ENCODE measurements around the gene DCUN1D5. TPM values are rescaled to one million over a fixed set of nuclear protein-coding genes. Genes with fewer than 3 reads are reported as not detected.

The DCUN1D5 gene
- total RNA-seq, 5 donors from 2014 or later (not counting 1 experiment from before 2014, with no cell fraction given), result 13.1 to 19.2 (median 15.6) TPM

- WGBS (ENCODE audit: insufficient coverage), result no CpG with 5 or more reads among the region's 1 CpG
- CTCF ChIA-PET, result no interaction called here
These were observed 75.9 kb downstream of the DCUN1D5 start for GRCh38 chr11:103016031-103016430.

GRCh38 chr11:103013421-103013820, 78.5 kb downstream of the DCUN1D5 start:
- ATAC-seq (replicated peaks in 1 of 4), result no peak
- Mint-ChIP-seq H3K4me3 (no peak overlapping the region), H3K4me1 (no peaks in the 10 kb centered on the region), H3K36me3 (no peaks in the 10 kb centered on the region), H3K27me3 (peaks cover 7 to 9% of the 10 kb centered on the region in 2 donors), H3K9me3 (peaks cover 10 to 11% (median 11%) of the 10 kb centered on the region in 3 donors), H3K27ac (no peak overlapping the region)
- ChIA-PET CTCF (no interaction called here), POLR2A (no interaction called here)
- Histone ChIP-seq H3K4me1 (ENCODE audit: control insufficient read depth in 1 of 2, extremely low read depth in 1 of 2, insufficient read depth in 2 of 2, low read length in 2 of 2) (no peaks in the 10 kb centered on the region), H3K27ac (ENCODE audit: low read length) (no peak overlapping the region), H3K27me3 (replicated peaks in 1 of 2; ENCODE audit: control insufficient read depth in 2 of 2, extremely low read depth in 1 of 2, insufficient read depth in 2 of 2, low read length in 1 of 2) (peaks cover 0 to 6% of the 10 kb centered on the region in 2 experiments), H3K9me3 (no peaks in the 10 kb centered on the region), H3K4me3 (ENCODE audit: control insufficient read depth in 1 of 2, extremely low read depth in 1 of 2, low read length in 1 of 2) (no peak overlapping the region), H3K36me3 (ENCODE audit: control insufficient read depth in 2 of 2, extremely low read depth in 1 of 2, insufficient read depth in 1 of 2, low read length in 1 of 2) (no peaks in the 10 kb centered on the region)
- DNase-seq, result no peak
- WGBS (ENCODE audit: insufficient coverage), result 100% methylated on average over 1 of the region's 1 CpG

More at GRCh38 chr11:103016031-103016430, 75.9 kb downstream of the DCUN1D5 start:
- H3K9me3 Mint-ChIP-seq, result peaks cover 0 to 3% (median 0%) of the 10 kb centered on the region in 3 donors
- POLR2A ChIA-PET, result no interaction called here
- H3K27me3 ChIP-seq (replicated peaks in 1 of 2; ENCODE audit: control insufficient read depth in 2 of 2, extremely low read depth in 1 of 2, insufficient read depth in 2 of 2, low read length in 1 of 2), result no peaks in the 10 kb centered on the region
- peaks cover 9% of the 10 kb centered on the region in 2 donors for H3K27me3 Mint-ChIP-seq
- no peak for DNase-seq
- no peak for ATAC-seq (replicated peaks in 1 of 4)
- no peaks in the 10 kb centered on the region for H3K36me3 ChIP-seq (ENCODE audit: control insufficient read depth in 2 of 2, extremely low read depth in 1 of 2, insufficient read depth in 1 of 2, low read length in 1 of 2)
- H3K4me1 ChIP-seq (ENCODE audit: control insufficient read depth in 1 of 2, extremely low read depth in 1 of 2, insufficient read depth in 2 of 2, low read length in 2 of 2), result no peaks in the 10 kb centered on the region
- no peaks in the 10 kb centered on the region for H3K36me3 Mint-ChIP-seq
- H3K27ac ChIP-seq (ENCODE audit: low read length), result no peak overlapping the region
- no peaks in the 10 kb centered on the region for H3K4me1 Mint-ChIP-seq
- no peak overlapping the region for H3K4me3 Mint-ChIP-seq
- H3K9me3 ChIP-seq, result no peaks in the 10 kb centered on the region
- no peak overlapping the region for H3K4me3 ChIP-seq (ENCODE audit: control insufficient read depth in 1 of 2, extremely low read depth in 1 of 2, low read length in 1 of 2)
- no peak overlapping the region for H3K27ac Mint-ChIP-seq

Other genes starting within 250 kb of the DCUN1D5 start
- not detected for gene MMP3, start 248.6 kb downstream of the DCUN1D5 start, total RNA-seq
- not detected for gene MMP12, start 217.2 kb downstream of the DCUN1D5 start, total RNA-seq
- gene MMP13, start 136.4 kb downstream of the DCUN1D5 start, total RNA-seq, result not detected
- gene DYNC2H1, start 17.3 kb upstream of the DCUN1D5 start, total RNA-seq, result 1 to 10 TPM; 2.6 to 4.4 (median 3.2) TPM